Measurements from ENCODE around the gene FKBP1A.

FKBP1A gene

GRCh38 chr20:1330075-1330830 lies 62.6 kb downstream of the FKBP1A start:
- no peak for TF ChIP-seq ZC3H10 (CRISPR knock-in tag; IDR thresholded peaks at IDR 0.05)
- no peak for TF ChIP-seq ZNF8 (CRISPR knock-in tag; IDR thresholded peaks at IDR 0.05)
- no peak for ATAC-seq

GRCh38 chr20:1328680-1329330 lies 64.0 kb downstream of the FKBP1A start, which contains the start of gene SDCBP2:
Gene SDCBP2 (minus strand): TSS chr20:1329139. CDS start chr20:1320416, 8,723 bp downstream.
- ATAC-seq: no peak
- TF ChIP-seq BACH2 (CRISPR knock-in tag; IDR thresholded peaks at IDR 0.05; ENCODE audit: borderline replicate concordance) (no peak), CREB5 (CRISPR knock-in tag; IDR thresholded peaks at IDR 0.05; ENCODE audit: low read depth) (no peak), CSRNP3 (CRISPR knock-in tag; IDR thresholded peaks at IDR 0.05) (no peak), POU6F1 (CRISPR knock-in tag; IDR thresholded peaks at IDR 0.05; ENCODE audit: borderline replicate concordance, low read depth) (no peak), ARNTL (CRISPR knock-in tag; IDR thresholded peaks at IDR 0.05; ENCODE audit: borderline replicate concordance, low read depth) (no peak), CSDC2 (CRISPR knock-in tag; IDR thresholded peaks at IDR 0.05) (no peak), TCF4 (CRISPR knock-in tag; IDR thresholded peaks at IDR 0.05; ENCODE audit: borderline replicate concordance) (no peak), PATZ1 (CRISPR knock-in tag; IDR thresholded peaks at IDR 0.05; ENCODE audit: borderline replicate concordance) (no peak)

- no peak for ATAC-seq
- TF ChIP-seq ZFP3 (CRISPR knock-in tag; IDR thresholded peaks at IDR 0.05) (no peak), CSRNP3 (CRISPR knock-in tag; IDR thresholded peaks at IDR 0.05) (no peak), ZNF565 (CRISPR knock-in tag; conservative IDR thresholded peaks at IDR 0.05; ENCODE audit: low read depth) (no peak), ZNF70 (CRISPR knock-in tag; IDR thresholded peaks at IDR 0.05) (no peak), POU6F1 (CRISPR knock-in tag; IDR thresholded peaks at IDR 0.05; ENCODE audit: borderline replicate concordance, low read depth) (no peak), ZNF8 (CRISPR knock-in tag; IDR thresholded peaks at IDR 0.05) (no peak), CSDC2 (CRISPR knock-in tag; IDR thresholded peaks at IDR 0.05) (no peak), PPARA (CRISPR knock-in tag; IDR thresholded peaks at IDR 0.05; ENCODE audit: borderline replicate concordance) (no peak), ESRRG (CRISPR knock-in tag; IDR thresholded peaks at IDR 0.05) (no peak), GLIS3 (CRISPR knock-in tag; IDR thresholded peaks at IDR 0.05) (no peak), PATZ1 (CRISPR knock-in tag; IDR thresholded peaks at IDR 0.05; ENCODE audit: borderline replicate concordance) (no peak), ZFP30 (CRISPR knock-in tag; IDR thresholded peaks at IDR 0.05) (no peak), TSHZ2 (CRISPR knock-in tag; IDR thresholded peaks at IDR 0.05) (no peak), BACH2 (CRISPR knock-in tag; IDR thresholded peaks at IDR 0.05; ENCODE audit: borderline replicate concordance) (no peak), TOX (CRISPR knock-in tag; IDR thresholded peaks at IDR 0.05; ENCODE audit: borderline replicate concordance) (no peak)
These were observed 64.8 kb downstream of the FKBP1A start for GRCh38 chr20:1327827-1328679.
